Caco-2 (cell line): ENCODE measurements around the gene AKT2. TPM values are rescaled to one million over a fixed set of nuclear protein-coding genes. Genes with fewer than 3 reads are reported as not detected.
A peak's percentile ranks its signal among the peaks of the same experiment; 100 is the strongest.

Experiments
- BruUV-seq: library from RNA; stranded (reverse); fragments of 400-500 nt; replicated peaks from 2 replicates; lab custom pipeline; 2021; lab: Mats Ljungman, UMichigan
- CTCF ChIA-PET: fragments of 300-600 bp; sonication (Branson Sonifier 250); formaldehyde crosslinking; loops from one replicate; lab custom pipeline; 2022; ENCODE audit warnings: antibody characterized with exemption; lab: Charles Lee
- POLR2A ChIA-PET: fragments of 300-600 bp; sonication (Branson Sonifier 250); formaldehyde crosslinking; loops from one replicate; lab custom pipeline; 2022; ENCODE audit warnings: antibody characterized with exemption; lab: Charles Lee
- DNase-seq, 2 experiments: peaks; one replicate each; pipeline versions ENCODE4 v3.0.0 to v3.0.0-alpha.2; 2020 to 2022
- H3K27me3 ChIP-seq: replicated peaks from 2 replicates; pipeline ENCODE4 v1.6.0; 2011; ENCODE audit warnings: low read length; ENCODE audit not compliant: control insufficient read depth, insufficient read depth
- H3K36me3 ChIP-seq: 2 replicates; pipeline ENCODE4 v1.5.1; 2011; ENCODE audit warnings: low read length; ENCODE audit not compliant: control insufficient read depth, insufficient read depth
- H3K4me1 ChIP-seq: fragments of 250-450 bp; sonication (Bioruptor Pico); 2 replicates; pipeline ENCODE4 v1.5.1; 2020; ENCODE audit warnings: mild to moderate bottlenecking
- H3K4me3 ChIP-seq: 2 replicates; pipeline ENCODE4 v1.5.1; 2011; ENCODE audit warnings: low read depth, mild to moderate bottlenecking, control low read depth, low read length
- H3K9me3 ChIP-seq: fragments of 250-450 bp; sonication (Bioruptor Pico); 2 replicates; pipeline ENCODE4 v1.5.1; 2020; ENCODE audit warnings: mild to moderate bottlenecking, moderate library complexity
- H3K27ac Mint-ChIP-seq: one replicate; pipeline ENCODE4 v1.8.0; 2022; ENCODE audit warnings: mixed read lengths; ENCODE audit not compliant: unreplicated experiment
- H3K27me3 Mint-ChIP-seq: one replicate; pipeline ENCODE4 v1.8.0; 2022; ENCODE audit warnings: mixed read lengths; ENCODE audit not compliant: insufficient read depth, unreplicated experiment
- H3K36me3 Mint-ChIP-seq: one replicate; pipeline ENCODE4 v1.8.0; 2022; ENCODE audit warnings: mild to moderate bottlenecking, mixed read lengths; ENCODE audit not compliant: insufficient read depth, unreplicated experiment
- H3K4me1 Mint-ChIP-seq: one replicate; pipeline ENCODE4 v1.8.0; 2022; ENCODE audit warnings: low read depth, mixed read lengths; ENCODE audit not compliant: unreplicated experiment
- H3K4me3 Mint-ChIP-seq: one replicate; pipeline ENCODE4 v1.8.0; 2022; ENCODE audit warnings: mild to moderate bottlenecking, moderate library complexity, mixed read lengths; ENCODE audit not compliant: unreplicated experiment
- H3K9me3 Mint-ChIP-seq: one replicate; pipeline ENCODE4 v1.8.0; 2022; ENCODE audit warnings: mixed read lengths; ENCODE audit not compliant: unreplicated experiment
- intact Hi-C: fragments of 100-400 bp; cut with micrococcal nuclease; formaldehyde crosslinking; loops from one replicate; pipeline ENCODE4 v1.10.0; 2022; ENCODE audit not compliant: unreplicated experiment
- total RNA-seq: library from RNA; stranded (reverse); gene quantifications from 2 replicates; pipeline ENCODE4 v1.2.3, GENCODE V29; 2022
- TF ChIP-seq, protein P1 (sequence below), 2 experiments: fragments of 200-600 bp in 1 of 2; IDR thresholded peaks; 1 replicate in 1 of 2; 2 replicates in 1 of 2; pipeline versions ENCODE4 v1.5.1 to v1.8.0; 2011 to 2022; ENCODE audit warnings: antibody characterized with exemption in 1 of 2, control low read depth in 1 of 2, inconsistent platforms in 1 of 2, low read depth in 1 of 2, low read length in 1 of 2, mild to moderate bottlenecking in 1 of 2, moderate library complexity in 1 of 2; ENCODE audit not compliant: insufficient read depth in 1 of 2, severe bottlenecking in 1 of 2, unreplicated experiment in 1 of 2

AKT2 gene
- total RNA-seq, 1 experiment from 2014 or later: 169 TPM

DNA sequence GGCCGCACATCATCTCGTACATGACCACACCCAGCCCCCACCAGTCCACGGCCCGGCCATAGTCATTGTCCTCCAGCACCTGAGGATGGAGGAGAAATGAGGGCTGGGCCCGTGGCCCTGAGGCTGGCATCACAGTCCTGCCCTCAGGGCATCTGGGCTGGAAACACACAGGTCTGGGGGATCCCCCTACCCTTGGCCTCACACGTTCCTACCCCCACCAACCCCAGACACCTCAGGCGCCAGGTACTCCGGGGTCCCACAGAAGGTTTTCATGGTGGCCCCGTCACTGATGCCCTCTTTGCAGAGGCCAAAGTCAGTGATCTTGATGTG is 49.2 kb downstream of the AKT2 start:
- H3K27me3 Mint-ChIP-seq: no peaks in the 10 kb centered on the region
- POLR2A ChIA-PET: no interaction called here
- intact Hi-C loops: no loop called here
- no peak for DNase-seq
- TF ChIP-seq, protein P1, sequence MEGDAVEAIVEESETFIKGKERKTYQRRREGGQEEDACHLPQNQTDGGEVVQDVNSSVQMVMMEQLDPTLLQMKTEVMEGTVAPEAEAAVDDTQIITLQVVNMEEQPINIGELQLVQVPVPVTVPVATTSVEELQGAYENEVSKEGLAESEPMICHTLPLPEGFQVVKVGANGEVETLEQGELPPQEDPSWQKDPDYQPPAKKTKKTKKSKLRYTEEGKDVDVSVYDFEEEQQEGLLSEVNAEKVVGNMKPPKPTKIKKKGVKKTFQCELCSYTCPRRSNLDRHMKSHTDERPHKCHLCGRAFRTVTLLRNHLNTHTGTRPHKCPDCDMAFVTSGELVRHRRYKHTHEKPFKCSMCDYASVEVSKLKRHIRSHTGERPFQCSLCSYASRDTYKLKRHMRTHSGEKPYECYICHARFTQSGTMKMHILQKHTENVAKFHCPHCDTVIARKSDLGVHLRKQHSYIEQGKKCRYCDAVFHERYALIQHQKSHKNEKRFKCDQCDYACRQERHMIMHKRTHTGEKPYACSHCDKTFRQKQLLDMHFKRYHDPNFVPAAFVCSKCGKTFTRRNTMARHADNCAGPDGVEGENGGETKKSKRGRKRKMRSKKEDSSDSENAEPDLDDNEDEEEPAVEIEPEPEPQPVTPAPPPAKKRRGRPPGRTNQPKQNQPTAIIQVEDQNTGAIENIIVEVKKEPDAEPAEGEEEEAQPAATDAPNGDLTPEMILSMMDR (IDR thresholded peaks at IDR 0.05; ENCODE audit: insufficient read depth in 1 of 2, low read depth in 1 of 2, low read length in 1 of 2, severe bottlenecking in 1 of 2, unreplicated experiment in 1 of 2): no peak
- Histone ChIP-seq H3K9me3 (no peaks in the 10 kb centered on the region), H3K4me1 (no peaks in the 10 kb centered on the region; the same call in 1 of the 2 replicates), H3K4me3 (no peak overlapping the region), H3K36me3 (peaks cover 7% of the 10 kb centered on the region), H3K27me3 (no peaks in the 10 kb centered on the region)
- peaks cover 12% of the 10 kb centered on the region for H3K36me3 Mint-ChIP-seq
- no peaks in the 10 kb centered on the region for H3K4me1 Mint-ChIP-seq
- H3K4me3 Mint-ChIP-seq: no peak overlapping the region
- H3K9me3 Mint-ChIP-seq: no peaks in the 10 kb centered on the region
- no peak overlapping the region for H3K27ac Mint-ChIP-seq
- CTCF ChIA-PET: interaction anchor here (0.6 kb wide), 1 partner anchor 20 kb away, joined by 3 read pairs; no protein-coding TSS in a partner anchor
- BruUV-seq: no TSS peak

DNA sequence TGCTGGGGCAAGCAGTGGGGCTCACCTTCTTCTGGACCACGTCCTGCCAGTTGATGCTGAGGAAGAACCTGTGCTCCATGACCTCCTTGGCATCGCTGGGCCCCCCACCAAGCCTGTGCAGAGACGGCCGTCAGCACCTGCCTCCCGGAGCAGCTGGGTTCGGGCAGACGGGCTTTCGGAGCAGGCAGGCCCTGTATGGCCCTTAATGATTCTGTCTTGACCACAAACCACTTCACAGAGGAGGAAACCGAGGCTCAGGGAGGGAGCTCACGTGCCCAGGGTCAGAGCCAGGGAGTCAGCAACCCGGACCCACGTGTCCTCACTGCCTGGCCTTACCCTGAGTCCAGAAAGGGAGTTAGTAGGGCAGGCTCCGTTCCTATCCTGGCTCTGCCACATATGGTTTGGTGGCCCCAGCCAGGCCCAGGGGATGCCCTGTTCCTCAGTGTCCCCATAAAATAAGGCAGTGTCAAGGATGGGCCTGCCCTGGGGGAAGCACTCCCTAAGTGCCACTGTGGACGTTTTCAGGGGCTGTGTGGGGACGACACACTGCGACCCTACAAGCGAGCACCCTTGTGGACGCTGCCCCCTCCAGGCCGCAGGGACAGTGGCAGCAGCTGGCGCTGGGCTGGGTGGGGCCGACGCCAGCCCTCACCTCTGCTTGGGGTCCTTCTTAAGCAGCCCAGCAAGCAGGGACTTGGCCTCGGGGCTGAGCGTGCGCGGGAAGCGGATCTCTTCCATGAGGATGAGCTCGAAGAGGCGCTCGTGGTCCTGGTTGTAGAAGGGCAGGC is 49.7 kb downstream of the AKT2 start:
- Histone ChIP-seq H3K4me1 (no peaks in the 10 kb centered on the region; the same call in 1 of the 2 replicates), H3K4me3 (no peak overlapping the region), H3K27me3 (no peaks in the 10 kb centered on the region), H3K36me3 (peaks cover 7% of the 10 kb centered on the region), H3K9me3 (no peaks in the 10 kb centered on the region)
- POLR2A ChIA-PET: no interaction called here
- TF ChIP-seq, protein P1 (IDR thresholded peaks at IDR 0.05; ENCODE audit: insufficient read depth in 1 of 2, low read depth in 1 of 2, low read length in 1 of 2, severe bottlenecking in 1 of 2, unreplicated experiment in 1 of 2): peak in 1 of 2 experiments; percentile 14
- Mint-ChIP-seq H3K4me3 (no peak overlapping the region), H3K4me1 (no peaks in the 10 kb centered on the region), H3K9me3 (no peaks in the 10 kb centered on the region), H3K27me3 (no peaks in the 10 kb centered on the region), H3K36me3 (peaks cover 10% of the 10 kb centered on the region), H3K27ac (no peak overlapping the region)
- intact Hi-C loops: no loop called here
- CTCF ChIA-PET: no interaction called here
- DNase-seq: no peak
- BruUV-seq: no TSS peak

DNA sequence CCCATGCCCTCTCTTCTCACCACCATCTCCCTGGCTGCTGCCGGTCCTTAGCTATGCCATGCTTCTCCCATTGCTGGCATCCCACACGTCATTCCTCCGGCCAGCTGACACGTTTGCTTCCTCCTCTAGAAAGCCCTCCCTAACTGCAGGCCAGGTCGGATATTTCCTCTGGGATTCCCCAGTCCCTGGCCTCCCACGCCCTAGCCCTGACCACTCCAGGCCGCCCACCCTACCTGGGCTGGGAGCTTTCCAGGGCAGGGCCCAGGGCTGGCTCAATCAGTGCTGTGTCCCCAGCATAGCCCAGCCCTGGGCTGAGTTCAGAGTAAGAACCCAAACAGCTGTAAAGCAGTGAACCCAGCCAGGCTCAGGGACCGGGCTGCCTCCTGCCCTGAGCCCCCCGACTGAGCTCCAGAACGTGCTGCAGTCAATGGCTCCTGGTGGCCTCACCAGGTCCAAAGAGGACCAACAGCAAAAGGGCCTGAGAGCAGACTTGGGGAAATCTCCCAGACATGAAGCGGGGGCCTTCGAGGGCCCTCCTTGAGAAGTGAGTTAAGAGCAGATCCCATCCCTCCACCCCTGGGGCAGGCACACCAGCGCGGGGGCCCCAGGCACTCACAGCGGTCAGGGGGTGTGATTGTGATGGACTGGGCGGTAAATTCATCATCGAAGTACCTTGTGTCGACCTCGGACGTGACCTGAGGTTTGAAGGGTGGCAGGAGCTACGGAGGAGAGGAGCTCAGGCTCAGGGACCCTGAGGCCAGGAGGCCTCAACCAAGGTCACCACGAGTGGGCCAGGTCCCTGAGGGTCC is 50.5 kb downstream of the AKT2 start:
- intact Hi-C loops: no loop called here
- no TSS peak for BruUV-seq
- CTCF ChIA-PET: no interaction called here
- H3K4me1 Mint-ChIP-seq: no peaks in the 10 kb centered on the region
- Histone ChIP-seq H3K9me3 (no peaks in the 10 kb centered on the region), H3K27me3 (no peaks in the 10 kb centered on the region), H3K4me3 (no peak overlapping the region), H3K4me1 (no peaks in the 10 kb centered on the region; the same call in 1 of the 2 replicates), H3K36me3 (peaks cover 7% of the 10 kb centered on the region)
- no peak for DNase-seq
- H3K27ac Mint-ChIP-seq: no peak overlapping the region
- H3K4me3 Mint-ChIP-seq: no peak overlapping the region
- H3K36me3 Mint-ChIP-seq: peaks cover 10% of the 10 kb centered on the region
- POLR2A ChIA-PET: no interaction called here
- H3K27me3 Mint-ChIP-seq: no peaks in the 10 kb centered on the region
- TF ChIP-seq, protein P1 (IDR thresholded peaks at IDR 0.05; ENCODE audit: insufficient read depth in 1 of 2, low read depth in 1 of 2, low read length in 1 of 2, severe bottlenecking in 1 of 2, unreplicated experiment in 1 of 2): no peak
- no peaks in the 10 kb centered on the region for H3K9me3 Mint-ChIP-seq
